Vagina (tissue), 2 donors: ENCODE data around the gene PGAP1. TPM values are rescaled to one million over a fixed set of nuclear protein-coding genes. Genes with fewer than 3 reads are reported as not detected.

Source experiments
- DNase-seq, 2 donors: peaks; one replicate each; pipeline ENCODE4 v3.0.0-alpha.2; 2017; ENCODE audit errors: extremely low spot score in 2 of 2
- H3K27ac ChIP-seq: fragments of 200-600 bp; sonication (generic); one replicate; pipeline ENCODE4 v1.5.1; 2019
- H3K27me3 ChIP-seq: fragments of 200-600 bp; sonication (generic); one replicate; pipeline ENCODE4 v1.5.1; 2019
- H3K36me3 ChIP-seq, 2 donors: fragments of 200-600 bp; sonication (generic); one replicate each; pipeline ENCODE4 v1.5.1; 2017 to 2019
- H3K4me1 ChIP-seq: fragments of 200-600 bp; sonication (generic); one replicate; pipeline ENCODE4 v1.5.1; 2019
- H3K4me3 ChIP-seq, 2 donors: fragments of 200-600 bp; sonication (generic); 1 replicate in 1 of 2; 2 replicates in 1 of 2; pipeline ENCODE4 v1.5.1; 2016 to 2019
- H3K9me3 ChIP-seq: fragments of 200-600 bp; sonication (generic); one replicate; pipeline ENCODE4 v1.5.1; 2019
- CTCF ChIP-seq, 3 experiments: fragments of 450-650 bp in 2 of 3; fragments of 200-600 bp in 1 of 3; sonication (generic) in 1 of 3; IDR thresholded peaks; one replicate each; pipeline ENCODE4 v1.5.1; 2017 to 2019; ENCODE audit warnings: antibody characterized with exemption in 3 of 3, mild to moderate bottlenecking in 2 of 3, moderate library complexity in 2 of 3
- POLR2A ChIP-seq, 2 donors: fragments of 450-650 bp; IDR thresholded peaks; one replicate each; pipeline ENCODE4 v1.6.1; 2017; ENCODE audit warnings: antibody characterized with exemption in 2 of 2, mild to moderate bottlenecking in 2 of 2, moderate library complexity in 2 of 2
- POLR2AphosphoS5 ChIP-seq, 2 donors: sonication (generic); formaldehyde crosslinking; IDR thresholded peaks; one replicate each; pipeline ENCODE4 v1.9.0; 2017; ENCODE audit warnings: antibody characterized with exemption in 2 of 2, mild to moderate bottlenecking in 2 of 2, low read depth in 1 of 2; ENCODE audit not compliant: insufficient read depth in 1 of 2
- intact Hi-C: fragments of 100-400 bp; cut with DNase I; formaldehyde crosslinking; loops from one replicate; pipeline ENCODE4 v1.15.1; 2023
- total RNA-seq: library from RNA; depleted of rRNA; stranded (reverse); fragments of >200 nt; gene quantifications from one replicate; pipeline ENCODE4 v1.2.3, GENCODE V29; 2016

Gene PGAP1
- total RNA-seq, 1 donor from 2014 or later = 15.2 TPM

- H3K4me3 ChIP-seq = peak overlapping the region; percentile 75 to 80
- intact Hi-C loops = no loop called here
- no peak for TF ChIP-seq CTCF (IDR thresholded peaks at IDR 0.05)
- TF ChIP-seq POLR2A (IDR thresholded peaks at IDR 0.05) = no peak
- no peak for TF ChIP-seq POLR2AphosphoS5 (IDR thresholded peaks at IDR 0.05; ENCODE audit: insufficient read depth in 1 of 2, low read depth in 1 of 2)
These were observed 1.1 kb upstream of the PGAP1 start for GRCh38 chr2:196927376-196928225.

GRCh38 chr2:196925768-196926561 is 542 bp downstream of the PGAP1 start:
- peak in 1 of 2 donors; percentile 89 for DNase-seq
- peak overlapping the region; percentile 75 to 80 for H3K4me3 ChIP-seq
- intact Hi-C loops = no loop called here
- TF ChIP-seq POLR2AphosphoS5 (IDR thresholded peaks at IDR 0.05; ENCODE audit: insufficient read depth in 1 of 2, low read depth in 1 of 2) = no peak
- H3K27me3 ChIP-seq = no peaks in the 10 kb centered on the region
- H3K27ac ChIP-seq = peak overlapping the region; percentile 92
- no peaks in the 10 kb centered on the region for H3K9me3 ChIP-seq
- peaks cover 25% of the 10 kb centered on the region for H3K4me1 ChIP-seq
- H3K36me3 ChIP-seq = no peaks in the 10 kb centered on the region

More at GRCh38 chr2:196927376-196928225, 1.1 kb upstream of the PGAP1 start:
- Histone ChIP-seq H3K9me3 (no peaks in the 10 kb centered on the region), H3K27me3 (no peaks in the 10 kb centered on the region), H3K27ac (peak overlapping the region; percentile 92), H3K36me3 (no peaks in the 10 kb centered on the region), H3K4me1 (peaks cover 25% of the 10 kb centered on the region)
- DNase-seq = no peak

- TF ChIP-seq POLR2AphosphoS5 (IDR thresholded peaks at IDR 0.05; ENCODE audit: insufficient read depth in 1 of 2, low read depth in 1 of 2) (no peak), POLR2A (IDR thresholded peaks at IDR 0.05) (no peak), CTCF (IDR thresholded peaks at IDR 0.05) (no peak)
- intact Hi-C loops = no loop called here
- Histone ChIP-seq H3K9me3 (no peaks in the 10 kb centered on the region), H3K4me1 (peaks cover 25% of the 10 kb centered on the region), H3K27ac (peak overlapping the region; percentile 92), H3K27me3 (no peaks in the 10 kb centered on the region), H3K36me3 (no peaks in the 10 kb centered on the region), H3K4me3 (peak overlapping the region; percentile 75 to 80)
- no peak for DNase-seq
These were observed 1.3 kb downstream of the PGAP1 start for GRCh38 chr2:196925051-196925767.

- H3K36me3 ChIP-seq = no peaks in the 10 kb centered on the region
- H3K4me3 ChIP-seq = no peak overlapping the region
- H3K27ac ChIP-seq = no peak overlapping the region
- DNase-seq = no peak
- no peaks in the 10 kb centered on the region for H3K9me3 ChIP-seq
- TF ChIP-seq POLR2AphosphoS5 (IDR thresholded peaks at IDR 0.05; ENCODE audit: insufficient read depth in 1 of 2, low read depth in 1 of 2) (no peak), CTCF (IDR thresholded peaks at IDR 0.05) (no peak), POLR2A (IDR thresholded peaks at IDR 0.05) (no peak)
- H3K27me3 ChIP-seq = no peaks in the 10 kb centered on the region
- intact Hi-C loops = no loop called here
- H3K4me1 ChIP-seq = peaks cover 25% of the 10 kb centered on the region
These were observed 2.5 kb downstream of the PGAP1 start for GRCh38 chr2:196924051-196924450.

GRCh38 chr2:196918927-196919326 is 7.6 kb downstream of the PGAP1 start:
- Histone ChIP-seq H3K9me3 (no peaks in the 10 kb centered on the region), H3K4me3 (no peak overlapping the region), H3K36me3 (peaks cover 0 to 17% of the 10 kb centered on the region in 2 donors), H3K27me3 (no peaks in the 10 kb centered on the region), H3K4me1 (peaks cover 9% of the 10 kb centered on the region), H3K27ac (no peak overlapping the region)
- intact Hi-C loops = no loop called here
- TF ChIP-seq POLR2A (IDR thresholded peaks at IDR 0.05) (no peak), CTCF (IDR thresholded peaks at IDR 0.05) (no peak), POLR2AphosphoS5 (IDR thresholded peaks at IDR 0.05; ENCODE audit: insufficient read depth in 1 of 2, low read depth in 1 of 2) (no peak)
- DNase-seq = no peak
